ENCODE data around the gene MAN1C1. TPM values are rescaled to one million over a fixed set of nuclear protein-coding genes. Genes with fewer than 3 reads are reported as not detected.
A peak's percentile ranks its signal among the peaks of the same experiment; 100 is the strongest.

The MAN1C1 gene
- total and polyA plus RNA-seq, 2 donors (not counting 1 experiment from before 2014, with no cell fraction given), result 0.31 to 0.89 TPM

DNA sequence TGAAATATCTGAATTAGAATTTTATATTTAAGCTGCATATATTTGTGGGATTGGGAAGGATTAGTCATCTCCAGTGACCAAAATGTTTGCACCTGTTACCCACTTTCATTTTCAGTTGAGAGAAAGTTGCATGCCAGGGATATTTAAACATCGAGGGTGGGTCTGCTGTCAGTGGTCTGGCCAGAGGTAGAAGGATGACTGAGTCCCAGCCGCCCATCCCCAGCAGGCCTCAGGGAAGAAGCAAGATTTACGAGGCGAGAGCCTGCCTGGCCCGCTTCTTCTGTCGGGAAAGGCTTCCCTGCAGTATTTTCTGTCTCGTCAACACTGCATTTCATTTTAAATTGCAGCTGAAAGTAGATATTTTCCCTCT lies 1.4 kb upstream of the MAN1C1 start:
- TF ChIP-seq EZH2 (IDR thresholded peaks at IDR 0.05; ENCODE audit: borderline replicate concordance, insufficient read depth, low read depth, low read length, poor library complexity, severe bottlenecking), result no peak
- no peak for TF ChIP-seq CTCF (IDR thresholded peaks at IDR 0.05)
- Histone ChIP-seq H2AFZ (ENCODE audit: insufficient read depth, low read depth, low read length, poor library complexity, severe bottlenecking) (no peak overlapping the region), H3K4me2 (replicated peaks; ENCODE audit: low read depth, low read length, poor library complexity, severe bottlenecking) (no peak overlapping the region), H3K4me3 (ENCODE audit: control extremely low read depth in 1 of 5, extremely low read depth in 1 of 5, insufficient read depth in 1 of 5, low read depth in 2 of 5, low read length in 4 of 5) (no peak overlapping the region), H3K36me3 (replicated peaks in 1 of 2; ENCODE audit: control extremely low read depth in 1 of 2, control insufficient read depth in 1 of 2, extremely low read depth in 1 of 2, insufficient read depth in 2 of 2, low read length in 1 of 2) (no peaks in the 10 kb centered on the region), H3K4me1 (ENCODE audit: control insufficient read depth in 2 of 2, insufficient read depth in 2 of 2, low read length in 2 of 2) (peaks cover 8 to 22% of the 10 kb centered on the region in 2 donors), H3K9ac (ENCODE audit: low read length) (no peak overlapping the region), H3K9me3 (ENCODE audit: control extremely low read depth in 1 of 3, control insufficient read depth in 2 of 3, insufficient read depth in 1 of 3, low read length in 2 of 3) (no peaks in the 10 kb centered on the region), H3K79me2 (ENCODE audit: control insufficient read depth, insufficient read depth, low read length) (no peaks in the 10 kb centered on the region), H3K27ac (ENCODE audit: low read length in 2 of 2) (no peak overlapping the region), H3K27me3 (replicated peaks in 1 of 4; ENCODE audit: control extremely low read depth in 1 of 4, control insufficient read depth in 3 of 4, insufficient read depth in 4 of 4, low read length in 3 of 4) (peaks cover 0 to 41% (median 23%) of the 10 kb centered on the region in 4 experiments), H4K20me1 (ENCODE audit: control insufficient read depth, insufficient read depth, low read length, poor library complexity, severe bottlenecking) (no peaks in the 10 kb centered on the region)
- intact Hi-C loops (cut with micrococcal nuclease), result loop anchor here (10.0 kb wide), 1 partner anchor 370 kb away; the partner anchor contains the start of gene RSRP1
- Mint-ChIP-seq H3K4me3 (peak overlapping the region; percentile 87), H3K9me3 (ENCODE audit: insufficient read depth) (no peaks in the 10 kb centered on the region), H3K27me3 (peaks cover 39% of the 10 kb centered on the region), H3K27ac (no peak overlapping the region), H3K4me1 (peaks cover 23% of the 10 kb centered on the region)
- 67% methylated on average over 4 of the region's 7 CpGs for WGBS (ENCODE audit: insufficient coverage)
- ChIA-PET POLR2A (no interaction called here), CTCF (interaction anchor here (0.6 kb wide), 1 partner anchor 67 kb away, joined by 8 read pairs; no protein-coding TSS in a partner anchor)
- DNase-seq (no peak), ATAC-seq (ENCODE audit: low read depth) (no peak)

DNA sequence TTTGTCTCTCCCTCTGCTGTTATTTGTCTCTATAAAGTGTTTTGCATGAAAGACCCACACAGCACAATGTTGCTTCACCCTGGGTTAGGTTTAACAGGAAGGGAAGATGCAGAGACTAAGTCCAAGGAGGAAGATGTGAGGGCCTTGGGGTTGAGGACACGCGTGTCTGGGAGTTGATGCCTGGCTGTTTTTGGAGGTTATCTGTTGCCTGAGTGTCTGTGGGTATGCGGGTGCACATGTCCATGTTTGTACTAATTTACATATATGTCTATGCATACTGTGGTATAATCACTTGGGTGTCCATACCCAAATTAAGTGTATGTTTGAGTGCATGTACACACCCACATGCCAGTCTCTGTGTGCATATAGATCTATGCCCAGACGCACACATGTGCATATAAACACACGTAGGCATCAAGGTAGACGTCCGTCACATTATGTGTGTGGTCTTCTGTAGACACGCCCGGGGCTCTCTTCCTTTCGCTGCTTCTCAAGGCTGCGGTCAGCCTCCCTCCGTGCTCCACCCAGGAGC lies 962 bp upstream of the MAN1C1 start:
- DNase-seq (no peak), ATAC-seq (ENCODE audit: low read depth) (no peak)
- peak overlapping the region in 4 of 5 experiments; percentile 56 to 73 (median 64) for H3K4me3 ChIP-seq (ENCODE audit: control extremely low read depth in 1 of 5, extremely low read depth in 1 of 5, insufficient read depth in 1 of 5, low read depth in 2 of 5, low read length in 4 of 5)
- Mint-ChIP-seq H3K4me3 (peak overlapping the region; percentile 87), H3K27me3 (peaks cover 41% of the 10 kb centered on the region), H3K4me1 (peaks cover 23% of the 10 kb centered on the region), H3K27ac (peak overlapping the region; percentile 69), H3K9me3 (ENCODE audit: insufficient read depth) (no peaks in the 10 kb centered on the region)
- H3K9ac ChIP-seq (ENCODE audit: low read length), result peak overlapping the region; percentile 81
- 60% methylated on average over 2 of the region's 12 CpGs for WGBS (ENCODE audit: insufficient coverage)
- peaks cover 0 to 41% (median 23%) of the 10 kb centered on the region in 4 experiments for H3K27me3 ChIP-seq (replicated peaks in 1 of 4; ENCODE audit: control extremely low read depth in 1 of 4, control insufficient read depth in 3 of 4, insufficient read depth in 4 of 4, low read length in 3 of 4)
- peaks cover 8 to 22% of the 10 kb centered on the region in 2 donors for H3K4me1 ChIP-seq (ENCODE audit: control insufficient read depth in 2 of 2, insufficient read depth in 2 of 2, low read length in 2 of 2)
- H3K36me3 ChIP-seq (replicated peaks in 1 of 2; ENCODE audit: control extremely low read depth in 1 of 2, control insufficient read depth in 1 of 2, extremely low read depth in 1 of 2, insufficient read depth in 2 of 2, low read length in 1 of 2), result no peaks in the 10 kb centered on the region
- H4K20me1 ChIP-seq (ENCODE audit: control insufficient read depth, insufficient read depth, low read length, poor library complexity, severe bottlenecking), result no peaks in the 10 kb centered on the region
- peak overlapping the region; percentile 100 for H3K4me2 ChIP-seq (replicated peaks; ENCODE audit: low read depth, low read length, poor library complexity, severe bottlenecking)
- intact Hi-C loops (cut with micrococcal nuclease), result loop anchor here (1.0 to 10.0 kb wide), 6 partner anchors 7 to 371 kb away; partner anchors contain the start of genes MACO1, RSRP1 and SELENON
- ChIA-PET POLR2A (no interaction called here), CTCF (interaction anchor here (0.5 to 0.6 kb wide), 2 partner anchors 51 to 67 kb away, joined by 3 to 8 read pairs; no protein-coding TSS in a partner anchor)
- H2AFZ ChIP-seq (ENCODE audit: insufficient read depth, low read depth, low read length, poor library complexity, severe bottlenecking), result peak overlapping the region; percentile 94
- H3K79me2 ChIP-seq (ENCODE audit: control insufficient read depth, insufficient read depth, low read length), result no peaks in the 10 kb centered on the region
- H3K9me3 ChIP-seq (ENCODE audit: control extremely low read depth in 1 of 3, control insufficient read depth in 2 of 3, insufficient read depth in 1 of 3, low read length in 2 of 3), result no peaks in the 10 kb centered on the region
- TF ChIP-seq CTCF (IDR thresholded peaks at IDR 0.05), result no peak
- TF ChIP-seq EZH2 (IDR thresholded peaks at IDR 0.05; ENCODE audit: borderline replicate concordance, insufficient read depth, low read depth, low read length, poor library complexity, severe bottlenecking), result no peak
- no peak overlapping the region for H3K27ac ChIP-seq (ENCODE audit: low read length in 2 of 2)
